ENCODE measurements around the gene RPL38. TPM values are rescaled to one million over a fixed set of nuclear protein-coding genes. Genes with fewer than 3 reads are reported as not detected.

Gene RPL38
- total and polyA plus RNA-seq, 2 of the 4 experiments (the other 2 are of a cell fraction), result 111 to 527 TPM

DNA sequence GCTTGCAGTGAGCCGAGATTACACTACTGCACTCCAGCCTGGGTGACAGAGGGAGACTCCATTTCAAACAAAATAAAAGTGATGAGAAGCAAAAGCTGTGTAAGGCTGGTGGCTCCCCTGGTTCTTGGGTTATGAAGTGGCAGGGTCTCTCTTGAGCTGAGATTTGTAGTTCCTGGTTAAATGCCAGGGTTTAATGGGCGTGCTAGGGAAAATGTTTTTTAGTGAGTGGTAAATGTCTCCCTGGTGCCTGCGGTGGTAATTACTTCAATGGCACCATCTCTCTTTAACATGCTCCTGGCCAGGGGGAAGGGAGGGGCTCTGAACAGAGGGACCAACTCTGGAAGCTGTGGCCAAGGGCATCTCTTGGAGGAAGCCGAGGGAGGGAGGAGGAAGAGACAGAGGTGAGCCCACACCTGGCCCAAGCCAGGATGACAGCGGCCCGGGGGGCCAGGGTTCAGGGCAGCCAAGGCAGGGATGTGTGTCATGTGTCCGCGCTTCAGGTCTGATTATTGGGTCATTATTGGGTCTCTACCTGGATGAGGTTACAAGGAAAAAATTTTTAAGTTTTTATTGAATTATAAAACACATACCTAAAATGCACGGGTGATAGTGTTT, 17.8 kb upstream of the RPL38 start:
- no peak overlapping the region for H2BK120ac ChIP-seq (ENCODE audit: low read depth, low read length)
- H2BK20ac ChIP-seq (ENCODE audit: low read depth, low read length), result no peak overlapping the region
- no peak for ATAC-seq (ENCODE audit: low read depth)
- H4K8ac ChIP-seq (ENCODE audit: low read depth in 2 of 2, low read length in 2 of 2), result no peak overlapping the region
- no peak overlapping the region for H3K23ac ChIP-seq (ENCODE audit: low read depth, low read length)
- no TSS peak for BruUV-seq (replicated peaks)
- no peak overlapping the region for H4K5ac ChIP-seq (ENCODE audit: low read depth, low read length)
- H3K36me3 ChIP-seq (ENCODE audit: control insufficient read depth, insufficient read depth, low read length), result no peaks in the 10 kb centered on the region
- H3K4ac ChIP-seq (ENCODE audit: low read depth, low read length), result no peak overlapping the region
- no peak overlapping the region for H3K27ac ChIP-seq (ENCODE audit: insufficient read depth, low read length)
- no peaks in the 10 kb centered on the region for H4K20me1 ChIP-seq (ENCODE audit: insufficient read depth, low read length)
- H3K9ac ChIP-seq (ENCODE audit: low read depth, low read length), result no peak overlapping the region
- H3K79me1 ChIP-seq (ENCODE audit: low read depth in 1 of 2, low read length in 2 of 2), result no peaks in the 10 kb centered on the region
- H3K9me1 ChIP-seq (ENCODE audit: insufficient read depth, low read length), result no peaks in the 10 kb centered on the region
- ChIA-PET POLR2A (ENCODE audit: unreplicated experiment) (no interaction called here), CTCF (no interaction called here)
- intact Hi-C loops (cut with micrococcal nuclease), result no loop called here
- H3K18ac ChIP-seq (ENCODE audit: low read depth, low read length), result no peak overlapping the region
- dilution Hi-C loops (cut with HindIII; ENCODE audit: low sequenced_read_pairs, unreplicated experiment), result no loop called here
- in situ Hi-C loops (cut with MboI; ENCODE audit: low sequenced_read_pairs), result loop anchor here (25.0 kb wide), 1 partner anchor 923 kb away; the partner anchor contains the start of gene CPSF4L
- no peak overlapping the region for H3K56ac ChIP-seq (ENCODE audit: extremely low read depth, insufficient read depth, low read length)
- no peak overlapping the region for H2AFZ ChIP-seq (replicated peaks; ENCODE audit: low read length, poor library complexity)
- H2AK5ac ChIP-seq (ENCODE audit: low read depth, low read length), result no peak overlapping the region
- no peak overlapping the region for H2BK5ac ChIP-seq (ENCODE audit: low read depth, low read length, poor library complexity, severe bottlenecking)
- no peaks in the 10 kb centered on the region; the same call in 1 of the 2 replicates for H3K27me3 ChIP-seq (ENCODE audit: control insufficient read depth, insufficient read depth, low read length)
- H2BK15ac ChIP-seq (ENCODE audit: low read depth, low read length), result no peak overlapping the region
- no peak overlapping the region for H3K14ac ChIP-seq (replicated peaks; ENCODE audit: low read depth, low read length)
- H2AK9ac ChIP-seq (replicated peaks; ENCODE audit: low read depth, low read length, poor library complexity), result no peak overlapping the region
- TF ChIP-seq, protein P1, sequence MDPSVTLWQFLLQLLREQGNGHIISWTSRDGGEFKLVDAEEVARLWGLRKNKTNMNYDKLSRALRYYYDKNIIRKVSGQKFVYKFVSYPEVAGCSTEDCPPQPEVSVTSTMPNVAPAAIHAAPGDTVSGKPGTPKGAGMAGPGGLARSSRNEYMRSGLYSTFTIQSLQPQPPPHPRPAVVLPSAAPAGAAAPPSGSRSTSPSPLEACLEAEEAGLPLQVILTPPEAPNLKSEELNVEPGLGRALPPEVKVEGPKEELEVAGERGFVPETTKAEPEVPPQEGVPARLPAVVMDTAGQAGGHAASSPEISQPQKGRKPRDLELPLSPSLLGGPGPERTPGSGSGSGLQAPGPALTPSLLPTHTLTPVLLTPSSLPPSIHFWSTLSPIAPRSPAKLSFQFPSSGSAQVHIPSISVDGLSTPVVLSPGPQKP (IDR thresholded peaks at IDR 0.05; ENCODE audit: borderline replicate concordance, low read depth, low read length), result no peak
- TF ChIP-seq, protein P2, sequence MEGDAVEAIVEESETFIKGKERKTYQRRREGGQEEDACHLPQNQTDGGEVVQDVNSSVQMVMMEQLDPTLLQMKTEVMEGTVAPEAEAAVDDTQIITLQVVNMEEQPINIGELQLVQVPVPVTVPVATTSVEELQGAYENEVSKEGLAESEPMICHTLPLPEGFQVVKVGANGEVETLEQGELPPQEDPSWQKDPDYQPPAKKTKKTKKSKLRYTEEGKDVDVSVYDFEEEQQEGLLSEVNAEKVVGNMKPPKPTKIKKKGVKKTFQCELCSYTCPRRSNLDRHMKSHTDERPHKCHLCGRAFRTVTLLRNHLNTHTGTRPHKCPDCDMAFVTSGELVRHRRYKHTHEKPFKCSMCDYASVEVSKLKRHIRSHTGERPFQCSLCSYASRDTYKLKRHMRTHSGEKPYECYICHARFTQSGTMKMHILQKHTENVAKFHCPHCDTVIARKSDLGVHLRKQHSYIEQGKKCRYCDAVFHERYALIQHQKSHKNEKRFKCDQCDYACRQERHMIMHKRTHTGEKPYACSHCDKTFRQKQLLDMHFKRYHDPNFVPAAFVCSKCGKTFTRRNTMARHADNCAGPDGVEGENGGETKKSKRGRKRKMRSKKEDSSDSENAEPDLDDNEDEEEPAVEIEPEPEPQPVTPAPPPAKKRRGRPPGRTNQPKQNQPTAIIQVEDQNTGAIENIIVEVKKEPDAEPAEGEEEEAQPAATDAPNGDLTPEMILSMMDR (conservative IDR thresholded peaks at IDR 0.05; ENCODE audit: low read depth, low read length), result no peak
- no peak for TF ChIP-seq RAD21 (IDR thresholded peaks at IDR 0.05; ENCODE audit: low read length)
- no peaks in the 10 kb centered on the region for H3K9me3 ChIP-seq (ENCODE audit: control insufficient read depth, insufficient read depth, low read length)
- H3K4me2 ChIP-seq (ENCODE audit: low read depth, low read length), result no peak overlapping the region
- DNase-seq, result no peak
- 67% methylated on average over 1 of the region's 9 CpGs; no CpG with 5 or more reads in 1 of the 2 experiments for WGBS, 2 experiments (ENCODE audit: extremely low coverage in 2 of 2, insufficient read length in 1 of 2)
- no peak overlapping the region for H3K4me3 ChIP-seq (ENCODE audit: insufficient read depth, low read depth, low read length)
- H4K91ac ChIP-seq (ENCODE audit: insufficient read depth, low read depth, low read length), result no peak overlapping the region
- H3K4me1 ChIP-seq (ENCODE audit: control insufficient read depth, insufficient read depth, low read length), result no peaks in the 10 kb centered on the region
